ENCODE results near the gene SLC5A3. TPM values are rescaled to one million over a fixed set of nuclear protein-coding genes. Genes with fewer than 3 reads are reported as not detected.

The SLC5A3 gene
- total and polyA plus RNA-seq, 10 of the 15 experiments (the other 5 are each of a cell fraction or from before 2014, with no cell fraction given): 3.3 to 21.4 (median 12.0) TPM

DNA sequence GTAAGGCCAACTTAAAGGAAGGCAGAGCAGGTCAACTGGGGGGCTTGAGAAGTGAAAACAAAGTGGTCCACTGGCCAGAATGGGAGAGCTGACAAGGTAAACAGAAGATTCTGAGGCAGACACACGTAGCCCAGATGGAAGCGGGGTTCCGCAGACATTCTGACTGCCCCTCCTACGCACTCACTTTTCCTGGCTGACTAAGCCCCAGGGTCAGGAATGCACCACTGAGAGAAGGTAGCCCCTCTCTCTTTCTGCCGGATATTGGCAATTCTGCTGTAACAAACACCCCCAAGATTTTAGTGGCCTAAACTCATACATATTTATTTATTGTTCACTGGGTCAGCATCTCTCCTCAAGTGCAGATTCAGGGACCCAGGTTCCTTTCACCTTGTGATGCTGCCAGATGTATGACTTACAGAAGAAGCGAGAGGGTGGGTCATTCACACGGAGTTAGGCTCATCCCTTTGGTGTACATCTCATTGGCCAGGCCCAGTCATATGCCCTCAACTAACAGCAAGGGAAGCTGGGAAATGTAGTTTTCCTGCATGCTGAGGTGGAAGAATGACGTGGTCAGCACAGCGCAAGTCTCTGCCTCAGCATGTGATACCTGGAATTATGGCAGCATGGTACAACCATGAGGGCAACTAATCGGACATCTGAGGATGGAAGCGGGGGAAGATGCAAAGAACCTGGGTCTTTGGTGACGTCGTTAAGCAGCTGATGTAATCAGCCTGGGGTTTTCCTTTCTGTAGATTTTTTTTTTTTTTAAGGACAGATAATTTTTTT, 43.4 kb upstream of the SLC5A3 start:
- SMC1A ChIA-PET (ENCODE audit: uncharacterized antibody, unreplicated experiment): interaction anchor here (0.7 to 1.2 kb wide), 7 partner anchors 10 to 106 kb away, joined by 3 read pairs; no protein-coding TSS in a partner anchor
- Histone ChIP-seq H2AFZ (ENCODE audit: control insufficient read depth, low read depth, low read length) (peak overlapping the region; percentile 89), H3K79me2 (ENCODE audit: control insufficient read depth, insufficient read depth, low read length) (no peaks in the 10 kb centered on the region), H3K27ac (ENCODE audit: control insufficient read depth, insufficient read depth) (peak overlapping the region; percentile 48; the same call in 1 of the 2 replicates), H3K9ac (ENCODE audit: control insufficient read depth, insufficient read depth, low read length) (no peak overlapping the region), H3K27me3 (replicated peaks in 1 of 2; ENCODE audit: control insufficient read depth in 2 of 2, insufficient read depth in 2 of 2, low read length in 1 of 2) (no peaks in the 10 kb centered on the region), H3K9me3 (replicated peaks; ENCODE audit: control insufficient read depth, insufficient read depth, low read length) (no peaks in the 10 kb centered on the region), H4K20me1 (ENCODE audit: control insufficient read depth, insufficient read depth) (no peaks in the 10 kb centered on the region), H3K4me1 (ENCODE audit: control insufficient read depth, insufficient read depth, low read length) (peaks cover 14% of the 10 kb centered on the region; the same call in 1 of the 2 replicates), H3K4me3 (no peak overlapping the region), H3K36me3 (ENCODE audit: control insufficient read depth in 2 of 2, insufficient read depth in 2 of 2, low read length in 1 of 2) (no peaks in the 10 kb centered on the region), H3K4me2 (ENCODE audit: control insufficient read depth, insufficient read depth) (peak overlapping the region; percentile 67)
- POLR2A ChIA-PET: interaction anchor here (0.7 to 1.5 kb wide), 4 partner anchors 12 to 381 kb away, joined by 3 to 8 read pairs (median 4); no protein-coding TSS in a partner anchor
- intact Hi-C loops (cut with micrococcal nuclease; ENCODE audit: unreplicated experiment) (no loop called here), in situ Hi-C loops (cut with MboI) (no loop called here)
- ATAC-seq (peak; percentile 99), FAIRE-seq (peak; percentile 70), DNase-seq (ENCODE audit: low read depth, low spot score) (peak; percentile 87)
- BruUV-seq (replicated peaks): no TSS peak
- RAD21 ChIA-PET (ENCODE audit: unreplicated experiment): interaction anchor here (0.7 to 1.2 kb wide), 4 partner anchors 10 to 53 kb away, joined by 3 to 4 read pairs (median 3); no protein-coding TSS in a partner anchor
- WGBS (ENCODE audit: insufficient coverage, insufficient replicate concordance, low lambda C conversion rate, missing lambda C conversion rate): 36% methylated on average over 13 of the region's 13 CpGs
- CTCF ChIA-PET: interaction anchor here (0.6 kb wide), 1 partner anchor 52 kb away, joined by 3 read pairs; no protein-coding TSS in a partner anchor
- TF ChIP-seq TAF1 (IDR thresholded peaks at IDR 0.05; ENCODE audit: borderline replicate concordance, low read depth, low read length): no peak
- no peak for TF ChIP-seq MTA3 (IDR thresholded peaks at IDR 0.05; ENCODE audit: borderline replicate concordance, low read length)
- TF ChIP-seq, protein P1, sequence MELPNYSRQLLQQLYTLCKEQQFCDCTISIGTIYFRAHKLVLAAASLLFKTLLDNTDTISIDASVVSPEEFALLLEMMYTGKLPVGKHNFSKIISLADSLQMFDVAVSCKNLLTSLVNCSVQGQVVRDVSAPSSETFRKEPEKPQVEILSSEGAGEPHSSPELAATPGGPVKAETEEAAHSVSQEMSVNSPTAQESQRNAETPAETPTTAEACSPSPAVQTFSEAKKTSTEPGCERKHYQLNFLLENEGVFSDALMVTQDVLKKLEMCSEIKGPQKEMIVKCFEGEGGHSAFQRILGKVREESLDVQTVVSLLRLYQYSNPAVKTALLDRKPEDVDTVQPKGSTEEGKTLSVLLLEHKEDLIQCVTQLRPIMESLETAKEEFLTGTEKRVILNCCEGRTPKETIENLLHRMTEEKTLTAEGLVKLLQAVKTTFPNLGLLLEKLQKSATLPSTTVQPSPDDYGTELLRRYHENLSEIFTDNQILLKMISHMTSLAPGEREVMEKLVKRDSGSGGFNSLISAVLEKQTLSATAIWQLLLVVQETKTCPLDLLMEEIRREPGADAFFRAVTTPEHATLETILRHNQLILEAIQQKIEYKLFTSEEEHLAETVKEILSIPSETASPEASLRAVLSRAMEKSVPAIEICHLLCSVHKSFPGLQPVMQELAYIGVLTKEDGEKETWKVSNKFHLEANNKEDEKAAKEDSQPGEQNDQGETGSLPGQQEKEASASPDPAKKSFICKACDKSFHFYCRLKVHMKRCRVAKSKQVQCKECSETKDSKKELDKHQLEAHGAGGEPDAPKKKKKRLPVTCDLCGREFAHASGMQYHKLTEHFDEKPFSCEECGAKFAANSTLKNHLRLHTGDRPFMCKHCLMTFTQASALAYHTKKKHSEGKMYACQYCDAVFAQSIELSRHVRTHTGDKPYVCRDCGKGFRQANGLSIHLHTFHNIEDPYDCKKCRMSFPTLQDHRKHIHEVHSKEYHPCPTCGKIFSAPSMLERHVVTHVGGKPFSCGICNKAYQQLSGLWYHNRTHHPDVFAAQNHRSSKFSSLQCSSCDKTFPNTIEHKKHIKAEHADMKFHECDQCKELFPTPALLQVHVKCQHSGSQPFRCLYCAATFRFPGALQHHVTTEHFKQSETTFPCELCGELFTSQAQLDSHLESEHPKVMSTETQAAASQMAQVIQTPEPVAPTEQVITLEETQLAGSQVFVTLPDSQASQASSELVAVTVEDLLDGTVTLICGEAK (IDR thresholded peaks at IDR 0.05; ENCODE audit: borderline replicate concordance): no peak
- no peak for TF ChIP-seq BACH1 (IDR thresholded peaks at IDR 0.05; ENCODE audit: borderline replicate concordance)
- no peak for TF ChIP-seq ESRRA (IDR thresholded peaks at IDR 0.05; ENCODE audit: low read length)
- TF ChIP-seq IRF4 (IDR thresholded peaks at IDR 0.05; ENCODE audit: low read depth, low read length): no peak
- TF ChIP-seq, protein P2, sequence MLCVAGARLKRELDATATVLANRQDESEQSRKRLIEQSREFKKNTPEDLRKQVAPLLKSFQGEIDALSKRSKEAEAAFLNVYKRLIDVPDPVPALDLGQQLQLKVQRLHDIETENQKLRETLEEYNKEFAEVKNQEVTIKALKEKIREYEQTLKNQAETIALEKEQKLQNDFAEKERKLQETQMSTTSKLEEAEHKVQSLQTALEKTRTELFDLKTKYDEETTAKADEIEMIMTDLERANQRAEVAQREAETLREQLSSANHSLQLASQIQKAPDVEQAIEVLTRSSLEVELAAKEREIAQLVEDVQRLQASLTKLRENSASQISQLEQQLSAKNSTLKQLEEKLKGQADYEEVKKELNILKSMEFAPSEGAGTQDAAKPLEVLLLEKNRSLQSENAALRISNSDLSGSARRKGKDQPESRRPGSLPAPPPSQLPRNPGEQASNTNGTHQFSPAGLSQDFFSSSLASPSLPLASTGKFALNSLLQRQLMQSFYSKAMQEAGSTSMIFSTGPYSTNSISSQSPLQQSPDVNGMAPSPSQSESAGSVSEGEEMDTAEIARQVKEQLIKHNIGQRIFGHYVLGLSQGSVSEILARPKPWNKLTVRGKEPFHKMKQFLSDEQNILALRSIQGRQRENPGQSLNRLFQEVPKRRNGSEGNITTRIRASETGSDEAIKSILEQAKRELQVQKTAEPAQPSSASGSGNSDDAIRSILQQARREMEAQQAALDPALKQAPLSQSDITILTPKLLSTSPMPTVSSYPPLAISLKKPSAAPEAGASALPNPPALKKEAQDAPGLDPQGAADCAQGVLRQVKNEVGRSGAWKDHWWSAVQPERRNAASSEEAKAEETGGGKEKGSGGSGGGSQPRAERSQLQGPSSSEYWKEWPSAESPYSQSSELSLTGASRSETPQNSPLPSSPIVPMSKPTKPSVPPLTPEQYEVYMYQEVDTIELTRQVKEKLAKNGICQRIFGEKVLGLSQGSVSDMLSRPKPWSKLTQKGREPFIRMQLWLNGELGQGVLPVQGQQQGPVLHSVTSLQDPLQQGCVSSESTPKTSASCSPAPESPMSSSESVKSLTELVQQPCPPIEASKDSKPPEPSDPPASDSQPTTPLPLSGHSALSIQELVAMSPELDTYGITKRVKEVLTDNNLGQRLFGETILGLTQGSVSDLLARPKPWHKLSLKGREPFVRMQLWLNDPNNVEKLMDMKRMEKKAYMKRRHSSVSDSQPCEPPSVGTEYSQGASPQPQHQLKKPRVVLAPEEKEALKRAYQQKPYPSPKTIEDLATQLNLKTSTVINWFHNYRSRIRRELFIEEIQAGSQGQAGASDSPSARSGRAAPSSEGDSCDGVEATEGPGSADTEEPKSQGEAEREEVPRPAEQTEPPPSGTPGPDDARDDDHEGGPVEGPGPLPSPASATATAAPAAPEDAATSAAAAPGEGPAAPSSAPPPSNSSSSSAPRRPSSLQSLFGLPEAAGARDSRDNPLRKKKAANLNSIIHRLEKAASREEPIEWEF (IDR thresholded peaks at IDR 0.05; ENCODE audit: insufficient replicate concordance, low read depth, low read length): no peak
- TF ChIP-seq KDM1A (IDR thresholded peaks at IDR 0.05; ENCODE audit: borderline replicate concordance): no peak
- TF ChIP-seq CBFB (IDR thresholded peaks at IDR 0.05; ENCODE audit: low read depth): no peak
- no peak for TF ChIP-seq BCL11A (IDR thresholded peaks at IDR 0.05; ENCODE audit: low read depth, low read length)
- TF ChIP-seq NRF1 (conservative IDR thresholded peaks at IDR 0.05; ENCODE audit: low read depth, low read length): no peak
- TF ChIP-seq STAT1 (conservative IDR thresholded peaks at IDR 0.05): no peak
- TF ChIP-seq EP300 (IDR thresholded peaks at IDR 0.05; ENCODE audit: borderline replicate concordance in 1 of 2, control insufficient read depth in 1 of 2, low read depth in 2 of 2, low read length in 2 of 2): no peak
- TF ChIP-seq ATF7 (IDR thresholded peaks at IDR 0.05; ENCODE audit: low read depth): peak; percentile 95
